ENCODE measurements around the gene BRMS1.
"Not testable (repeated sequence)": the region's sequence is repeated elsewhere in the genome, so short reads cannot be mapped to it uniquely, and the experiment has no call there.

Gene BRMS1

DNA sequence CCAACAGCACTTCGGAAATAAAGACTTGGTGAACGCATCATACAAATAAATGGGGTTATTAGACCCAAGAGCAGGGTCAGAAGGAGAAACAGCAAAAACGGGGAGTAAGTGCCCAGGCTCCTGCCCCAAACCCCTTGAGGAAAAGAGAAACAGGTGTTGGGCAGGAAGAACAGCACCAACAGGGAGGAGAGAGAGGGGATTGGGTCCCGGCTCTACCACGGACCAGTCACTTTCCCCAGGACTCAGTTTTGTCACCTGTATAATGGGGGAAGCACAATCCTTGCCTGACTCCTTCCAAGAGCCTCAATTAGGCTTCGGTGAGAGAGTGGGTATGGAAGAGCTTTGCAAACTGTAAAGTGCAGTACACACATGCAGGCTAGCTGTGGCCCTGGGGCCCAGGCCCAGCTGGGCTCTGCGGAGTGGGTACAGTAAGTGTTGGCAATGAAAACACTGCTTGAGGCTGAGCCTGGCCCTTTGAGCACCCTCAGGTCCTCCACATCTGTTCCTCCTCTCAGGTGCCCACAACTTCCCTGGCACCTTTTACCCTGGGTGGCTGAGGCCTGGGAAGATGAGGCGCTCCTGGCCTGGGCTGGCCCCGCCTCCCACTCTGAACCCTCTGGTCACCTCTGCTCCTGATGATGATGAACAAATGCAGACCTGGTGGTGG, 17.7 kb upstream of the BRMS1 start:
- no peak for DNase-seq

DNA sequence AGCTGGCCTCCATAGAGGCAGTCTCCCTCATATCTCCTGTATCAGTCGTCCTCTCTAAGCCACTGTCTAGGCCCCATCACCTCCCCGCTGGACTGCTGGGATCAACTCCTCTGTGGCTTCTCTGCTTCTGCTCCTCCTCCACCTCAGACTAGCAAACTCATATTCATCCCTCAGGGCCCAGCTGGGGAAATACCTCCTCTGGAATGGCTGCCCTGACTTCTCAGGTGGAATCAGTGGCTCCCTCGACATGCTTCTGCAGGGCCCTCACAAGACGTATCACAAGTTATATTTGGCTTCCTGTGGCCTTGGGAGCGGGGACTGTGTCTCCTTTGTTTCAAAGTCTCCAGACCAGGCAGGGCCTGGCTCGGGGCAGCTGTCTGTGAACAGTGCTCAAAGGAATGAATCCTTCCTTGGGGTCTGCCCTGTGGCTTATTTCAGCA, 16.6 kb upstream of the BRMS1 start:
- DNase-seq, result no peak

DNA sequence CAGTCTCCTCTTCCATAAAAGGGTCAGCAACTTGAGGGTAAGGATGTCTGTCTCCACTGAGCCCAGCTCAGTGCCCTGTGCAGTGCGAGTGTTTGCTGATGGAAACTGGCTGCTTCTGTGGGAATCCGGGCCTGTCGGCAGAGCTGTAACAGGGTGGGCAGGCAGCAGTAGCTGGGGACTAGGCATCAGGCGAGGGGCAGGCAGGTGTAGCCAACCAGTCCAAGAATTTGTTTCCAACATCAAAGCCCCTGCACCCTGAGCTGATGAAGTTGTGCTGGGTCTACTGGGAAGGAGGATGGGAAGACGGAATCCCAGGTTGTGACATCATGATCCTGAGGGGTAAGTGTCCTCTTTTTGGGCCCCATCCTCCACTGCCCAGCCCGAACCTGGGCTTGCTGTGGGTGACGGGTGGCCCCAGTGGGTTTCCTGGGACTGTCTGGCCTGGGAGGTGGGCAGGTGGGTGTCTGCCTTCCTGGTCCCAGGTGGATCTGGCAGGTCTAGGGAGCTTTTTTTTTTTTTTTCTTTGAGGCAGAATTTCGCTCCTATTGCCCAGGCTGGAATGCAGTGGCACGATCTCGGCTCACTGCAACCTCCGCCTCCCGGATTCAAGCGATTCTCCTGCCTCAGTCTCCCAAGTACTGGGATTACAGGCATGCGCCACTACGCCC, 15.6 kb upstream of the BRMS1 start:
- no peak for DNase-seq

DNA sequence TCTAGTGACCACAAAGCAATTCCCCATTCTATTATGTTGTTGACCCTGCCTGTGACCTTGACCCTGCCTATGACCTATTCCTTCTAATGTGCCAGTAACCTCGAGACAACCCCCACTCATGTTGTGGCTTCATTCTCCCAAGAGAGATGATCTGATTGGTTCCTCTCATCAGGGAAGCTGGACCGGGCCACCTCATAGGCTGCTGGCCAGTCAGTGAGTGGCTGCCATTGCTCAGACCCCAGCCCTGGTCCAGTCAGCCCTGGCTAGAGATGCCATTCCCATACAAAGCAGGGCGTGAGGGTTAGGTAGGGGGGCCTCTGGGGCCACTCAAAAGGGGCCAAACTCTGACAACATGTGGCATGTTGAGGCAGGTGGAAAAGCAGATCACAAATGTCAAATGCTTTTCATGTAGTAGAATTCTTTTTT, 14.8 kb upstream of the BRMS1 start:
- no peak for DNase-seq

GRCh38 chr11:66350560-66351235, 5.8 kb upstream of the BRMS1 start:
- not testable (repeated sequence) for DNase-seq

- no peak for DNase-seq
Observed at GRCh38 chr11:66349084-66349386, 4.1 kb upstream of the BRMS1 start.

DNA sequence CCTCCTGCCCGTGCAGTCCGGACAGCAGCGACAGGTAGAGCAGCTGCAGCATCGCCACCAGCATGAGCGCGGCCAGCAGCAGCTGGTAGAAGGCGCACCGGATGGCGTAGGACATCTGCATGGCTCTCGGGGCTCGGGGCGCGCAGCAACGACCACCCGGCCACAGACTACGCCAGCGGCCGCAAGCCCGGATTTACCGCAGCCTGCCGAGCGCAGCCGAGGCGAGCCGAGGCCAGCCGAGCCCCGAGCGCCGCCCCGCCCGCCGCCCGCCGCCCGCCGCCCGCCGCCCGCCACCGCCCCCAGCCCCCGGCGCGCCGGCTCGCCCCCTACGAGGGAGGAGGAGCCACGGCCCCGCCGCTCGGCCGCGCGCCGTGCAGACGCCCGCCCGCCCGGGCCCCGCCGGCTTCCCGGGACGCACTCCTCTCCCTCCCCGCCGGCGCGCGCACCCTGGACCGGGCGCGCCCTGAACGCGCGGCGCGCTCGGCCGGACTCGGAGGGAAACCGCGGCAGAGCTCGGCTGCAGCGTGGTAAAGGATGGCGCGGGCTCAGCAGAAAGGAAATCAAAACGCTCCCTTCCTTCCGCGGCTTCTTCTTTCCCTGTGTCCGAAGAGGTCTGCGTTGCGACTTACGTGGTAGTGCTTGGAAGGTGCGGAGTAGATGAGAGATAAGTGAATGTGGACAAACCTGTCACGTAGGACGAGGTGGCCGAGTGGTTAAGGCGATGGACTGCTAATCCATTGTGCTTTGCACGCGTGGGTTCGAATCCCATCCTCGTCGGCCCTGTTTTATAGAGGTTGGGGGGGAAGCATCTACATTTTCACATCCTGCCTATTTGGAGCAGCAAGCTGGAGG, 2.7 kb upstream of the BRMS1 start, which contains the start of gene B4GAT1:
TSS of gene B4GAT1 (minus strand) at position 205 of the 852 bp plus-strand sequence. CDS start at position 121, 84 bp downstream.
- DNase-seq, result peak; percentile 92

DNA sequence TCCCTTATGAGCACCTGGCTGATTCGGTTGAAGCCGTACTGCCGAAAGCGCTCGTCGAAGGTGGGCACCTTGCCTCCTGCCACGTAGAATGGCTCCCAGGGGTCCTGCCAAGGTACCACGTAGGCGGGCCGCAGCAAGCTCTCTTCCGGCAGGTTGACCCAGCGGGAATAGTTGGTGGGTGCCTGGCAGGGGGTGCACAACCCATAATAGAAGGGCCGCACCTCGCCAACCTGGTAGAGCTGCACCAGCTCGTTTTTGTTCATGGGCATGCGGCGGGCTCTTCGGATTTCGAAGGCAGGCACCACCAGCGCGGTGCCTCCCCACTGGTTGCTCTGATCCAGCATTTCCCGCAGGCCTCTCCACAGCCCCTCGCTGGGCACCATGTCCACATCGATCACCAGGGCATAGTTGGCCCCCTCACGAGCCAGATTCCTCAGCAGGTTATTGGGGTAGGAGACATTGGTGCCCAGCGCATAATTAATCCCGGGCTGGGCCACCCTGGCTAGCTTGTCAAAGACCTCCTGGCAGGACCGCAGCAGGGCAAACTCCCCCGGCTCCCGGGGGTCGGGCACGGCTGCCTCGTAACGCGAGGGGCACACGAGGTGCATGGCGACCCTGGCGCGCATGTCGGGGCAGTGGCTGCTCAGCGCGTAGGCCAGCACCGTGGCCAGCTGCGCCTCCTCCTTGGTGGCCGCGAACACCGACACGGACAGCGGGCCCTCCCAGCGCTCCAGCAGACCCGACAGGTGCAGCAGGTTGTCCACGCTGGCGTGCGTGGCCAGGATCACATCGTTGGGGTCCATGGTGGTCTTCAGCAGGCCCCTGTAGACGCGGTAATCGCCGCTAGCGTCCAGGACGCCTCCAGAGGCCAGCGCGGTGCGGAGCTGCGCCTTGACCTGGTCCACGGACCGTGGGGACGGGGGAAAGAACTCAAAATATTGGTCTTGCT, 1.8 kb upstream of the BRMS1 start:
- DNase-seq, result peak; percentile 53

GRCh38 chr11:66345316-66345649, 379 bp upstream of the BRMS1 start:
- DNase-seq, result no peak

- no peak for DNase-seq
Observed at GRCh38 chr11:66343176-66343575, 1.7 kb downstream of the BRMS1 start.

DNA sequence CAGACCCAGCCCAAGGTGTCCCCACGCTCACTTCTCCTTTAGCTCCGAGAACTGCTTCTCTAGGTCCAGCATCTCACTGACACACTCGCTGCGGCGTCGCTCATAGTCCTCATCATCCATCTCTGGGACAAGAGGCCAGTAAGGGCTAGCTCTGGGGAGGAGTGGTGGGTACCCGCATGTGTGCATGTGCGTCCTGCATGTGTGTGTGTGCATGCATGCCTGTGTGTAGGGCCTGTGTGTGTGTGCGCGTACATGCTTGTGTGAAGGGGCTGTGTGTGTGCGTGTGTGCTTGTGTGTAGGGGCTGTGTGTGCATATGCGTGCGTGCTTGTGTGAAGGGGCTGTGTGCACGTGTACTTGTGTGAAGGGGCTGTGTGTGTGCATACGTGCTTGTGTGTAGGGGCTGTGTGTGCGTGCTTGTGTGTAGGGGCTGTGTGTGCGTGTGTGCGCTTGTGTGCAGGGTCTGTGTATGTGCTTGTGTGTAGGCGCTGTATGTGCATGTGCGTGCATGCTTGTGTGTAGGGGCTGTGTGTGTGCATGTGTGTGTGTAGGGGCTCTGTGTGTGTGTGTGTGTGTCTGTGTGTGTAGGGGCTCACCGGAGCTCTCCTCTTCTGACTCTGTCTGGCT, 3.3 kb downstream of the BRMS1 start:
- DNase-seq, result no peak

DNA sequence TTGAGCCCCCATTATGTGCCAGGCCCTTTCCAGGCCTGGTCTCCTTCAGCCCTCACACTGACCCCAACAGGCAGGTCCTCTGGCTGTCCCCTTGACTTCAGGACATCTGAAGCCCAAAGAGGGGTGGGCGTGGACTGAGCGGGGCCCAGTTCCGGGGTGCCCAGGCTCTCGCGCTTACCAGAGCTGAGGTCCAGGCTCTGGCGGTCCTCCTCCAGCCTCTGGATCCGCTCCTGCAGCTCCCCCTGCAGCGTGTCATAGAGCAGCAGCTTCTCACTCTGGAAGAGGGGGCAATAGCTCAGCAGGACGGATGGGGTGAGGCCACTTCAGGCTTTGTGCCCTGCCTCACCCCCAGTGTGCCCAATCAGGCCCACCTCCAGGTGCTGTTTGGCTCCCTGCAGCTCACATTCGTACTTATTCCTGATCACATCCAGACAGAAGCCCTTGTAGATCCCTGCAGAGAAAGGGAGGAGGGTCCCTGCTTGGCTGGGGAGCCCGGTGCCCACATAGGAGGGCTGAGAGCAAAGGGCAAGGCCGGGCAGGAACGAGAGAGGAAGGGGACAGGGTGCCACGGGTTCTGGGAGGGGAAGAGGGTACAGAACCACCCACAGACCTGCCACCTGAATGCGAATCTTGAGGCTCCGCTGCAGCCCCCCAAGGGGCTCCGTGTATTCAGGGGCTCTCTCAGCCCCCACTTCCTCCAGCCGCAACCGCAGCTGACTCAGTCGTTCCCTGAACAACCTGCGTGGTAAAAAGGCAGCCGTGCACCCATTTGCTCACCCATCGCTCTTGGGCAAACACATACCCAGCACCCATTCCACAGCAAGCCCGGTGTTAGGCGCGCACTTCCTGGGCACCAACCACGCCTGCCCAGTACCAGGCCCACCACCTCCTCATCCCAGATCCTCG, 4.1 kb downstream of the BRMS1 start:
- DNase-seq, result no peak

- no peak for DNase-seq
Observed at GRCh38 chr11:66339686-66340483, 5.0 kb downstream of the BRMS1 start.

- no peak for DNase-seq
Observed at GRCh38 chr11:66339162-66339675, 5.7 kb downstream of the BRMS1 start.

DNA sequence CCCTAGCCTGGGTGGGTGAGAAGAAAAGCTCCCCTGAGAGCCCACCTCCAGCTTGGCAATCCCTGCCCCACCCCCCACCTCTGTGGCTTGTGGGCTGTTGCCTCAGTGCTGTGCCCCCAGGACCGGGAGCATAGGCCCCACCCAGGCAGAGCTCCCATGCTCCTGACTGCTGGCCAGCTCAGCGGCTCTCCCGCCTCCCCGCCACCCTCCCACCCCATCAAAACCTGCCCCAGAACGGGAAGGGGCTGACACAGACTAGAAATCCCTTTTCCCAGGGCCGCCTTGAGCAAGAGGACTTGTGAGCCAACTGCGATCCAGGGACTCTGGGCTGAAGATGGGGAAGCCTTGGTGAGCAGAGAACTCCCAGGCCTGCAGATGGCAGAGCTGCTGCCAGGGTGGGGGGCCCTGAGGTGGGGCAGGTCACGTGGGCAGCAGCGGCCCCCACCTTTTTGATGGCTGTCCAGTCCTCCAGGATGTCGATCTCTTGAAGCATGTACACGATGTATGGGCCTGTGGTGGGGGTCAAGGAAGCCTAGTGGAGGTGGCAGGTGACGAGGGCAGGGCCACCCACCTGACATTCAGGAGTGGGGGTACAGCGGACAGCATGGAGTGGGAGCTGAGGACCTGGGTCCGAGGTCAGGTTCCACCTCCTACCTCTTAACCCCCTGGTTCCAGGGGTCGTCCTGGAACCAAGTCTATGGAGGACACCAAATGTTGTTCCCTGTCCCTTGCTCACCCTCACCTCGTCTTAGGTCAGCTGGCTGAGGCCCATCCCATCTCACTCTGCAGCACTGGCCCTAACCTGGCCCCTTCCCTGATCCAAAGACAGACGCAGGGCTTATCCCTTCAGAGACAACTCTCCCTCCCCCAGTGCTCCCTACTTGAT, 6.4 kb downstream of the BRMS1 start:
- no peak for DNase-seq

- no peak for DNase-seq
Observed at GRCh38 chr11:66337103-66337899, 7.6 kb downstream of the BRMS1 start.
